B cell (primary cell): Measurements from ENCODE around the gene FUT7. TPM values are rescaled to one million over a fixed set of nuclear protein-coding genes. Genes with fewer than 3 reads are reported as not detected.

Experiments
- ATAC-seq: fragments of 200-7000 bp; cut with Tn5 transposase; one replicate; pipeline ENCODE4 v1.10.0; 2021; ENCODE audit warnings: low read depth, mild to moderate bottlenecking, moderate number of reproducible peaks, moderate library complexity
- CTCF ChIA-PET: fragments of 350-600 bp; sonication (Branson Sonifier 250); formaldehyde crosslinking; loops from one replicate; lab custom pipeline; 2021; ENCODE audit warnings: antibody characterized with exemption, inconsistent platforms; lab: Charles Lee
- POLR2A ChIA-PET: fragments of 350-600 bp; sonication (Branson Sonifier 250); formaldehyde crosslinking; loops from one replicate; lab custom pipeline; 2021; ENCODE audit warnings: antibody characterized with exemption; lab: Charles Lee
- DNase-seq: peaks from one replicate; pipeline ENCODE4 v3.0.0; 2013
- H2AFZ ChIP-seq: 2 replicates; pipeline ENCODE4 v1.6.1; 2012; ENCODE audit warnings: mild to moderate bottlenecking, low read depth, low read length; ENCODE audit not compliant: insufficient read depth, poor library complexity, severe bottlenecking
- H3K27ac ChIP-seq, 2 donors: 1 replicate in 1 of 2; 2 replicates in 1 of 2; pipeline ENCODE4 v1.5.1; 2012 to 2013; ENCODE audit warnings: low read length in 2 of 2, mild to moderate bottlenecking in 2 of 2, moderate library complexity in 1 of 2
- H3K27me3 ChIP-seq, 4 experiments: fragments of 200-600 bp in 1 of 4; sonication (generic) in 1 of 4; replicated peaks in 1 of 4; 1 replicate in 2 of 4; 2 replicates in 2 of 4; pipeline versions ENCODE4 v1.6.1 to v1.7.0; 2013 to 2016; ENCODE audit warnings: low read length in 3 of 4, mild to moderate bottlenecking in 2 of 4, mixed read lengths in 1 of 4, moderate library complexity in 1 of 4; ENCODE audit not compliant: insufficient read depth in 4 of 4, control insufficient read depth in 3 of 4; ENCODE audit errors: control extremely low read depth in 1 of 4
- H3K36me3 ChIP-seq, 2 experiments: replicated peaks in 1 of 2; 1 replicate in 1 of 2; 2 replicates in 1 of 2; pipeline versions ENCODE4 v1.6.1 to v1.7.1; 2013; ENCODE audit warnings: low read length in 1 of 2; ENCODE audit not compliant: insufficient read depth in 2 of 2, control insufficient read depth in 1 of 2; ENCODE audit errors: control extremely low read depth in 1 of 2, extremely low read depth in 1 of 2
- H3K4me1 ChIP-seq, 2 donors: fragments of 200-600 bp in 1 of 2; sonication (generic) in 1 of 2; 1 replicate in 1 of 2; 2 replicates in 1 of 2; pipeline versions ENCODE4 v1.5.1 to v1.6.1; 2013 to 2017; ENCODE audit warnings: low read length in 2 of 2; ENCODE audit not compliant: control insufficient read depth in 2 of 2, insufficient read depth in 2 of 2
- H3K4me2 ChIP-seq: replicated peaks from 2 replicates; pipeline ENCODE3; 2012; ENCODE audit warnings: mild to moderate bottlenecking, low read depth, low read length; ENCODE audit not compliant: poor library complexity, severe bottlenecking
- H3K4me3 ChIP-seq, 5 experiments: fragments of 200-600 bp in 1 of 5; sonication (generic) in 1 of 5; 1 replicate in 3 of 5; 2 replicates in 2 of 5; pipeline versions ENCODE4 v1.5.1 to v1.7.0; 2011 to 2016; ENCODE audit warnings: low read length in 4 of 5, mild to moderate bottlenecking in 4 of 5, low read depth in 2 of 5, control low read depth in 1 of 5, moderate library complexity in 1 of 5; ENCODE audit not compliant: insufficient read depth in 1 of 5; ENCODE audit errors: control extremely low read depth in 1 of 5, extremely low read depth in 1 of 5
- H3K79me2 ChIP-seq: fragments of 200-600 bp; sonication (generic); one replicate; pipeline ENCODE4 v1.6.0; 2016; ENCODE audit warnings: low read length; ENCODE audit not compliant: control insufficient read depth, insufficient read depth
- H3K9ac ChIP-seq: fragments of 200-600 bp; sonication (generic); 2 replicates; pipeline ENCODE4 v1.6.1; 2017; ENCODE audit warnings: mild to moderate bottlenecking, low read length, moderate library complexity
- H3K9me3 ChIP-seq, 3 donors: one replicate each; pipeline versions ENCODE4 v1.6.1 to v1.7.1; 2013; ENCODE audit warnings: low read length in 2 of 3; ENCODE audit not compliant: control insufficient read depth in 2 of 3, insufficient read depth in 1 of 3; ENCODE audit errors: control extremely low read depth in 1 of 3
- H4K20me1 ChIP-seq: 2 replicates; pipeline ENCODE4 v1.6.0; 2012; ENCODE audit warnings: mild to moderate bottlenecking, low read length; ENCODE audit not compliant: insufficient read depth, control insufficient read depth, poor library complexity, severe bottlenecking
- H3K27ac Mint-ChIP-seq: one replicate; pipeline ENCODE4 v1.8.0; 2021; ENCODE audit warnings: mixed read lengths
- H3K27me3 Mint-ChIP-seq: one replicate; pipeline ENCODE4 v1.8.0; 2021; ENCODE audit warnings: mixed read lengths
- H3K4me1 Mint-ChIP-seq: one replicate; pipeline ENCODE4 v1.8.0; 2021; ENCODE audit warnings: mixed read lengths
- H3K4me3 Mint-ChIP-seq: one replicate; pipeline ENCODE4 v1.8.0; 2021; ENCODE audit warnings: mixed read lengths
- H3K9me3 Mint-ChIP-seq: one replicate; pipeline ENCODE4 v1.8.0; 2022; ENCODE audit warnings: mixed read lengths; ENCODE audit not compliant: insufficient read depth
- EZH2 ChIP-seq: IDR thresholded peaks from 2 replicates; pipeline ENCODE4 v1.6.1; 2012; ENCODE audit warnings: borderline replicate concordance, low read depth, mild to moderate bottlenecking, moderate library complexity, low read length; ENCODE audit not compliant: insufficient read depth, poor library complexity, severe bottlenecking
- WGBS: methylation state at CpG from one replicate; pipeline ENCODE4 v1.1.5; 2013; ENCODE audit warnings: missing lambda C conversion rate; ENCODE audit not compliant: insufficient coverage; 5-methylcytosine and 5-hydroxymethylcytosine counted together
- intact Hi-C: fragments of 100-400 bp; cut with micrococcal nuclease; formaldehyde crosslinking; loops from one replicate; pipeline ENCODE4 v1.10.0; 2022
- polyA plus RNA-seq: library from polyadenylated mRNA; depleted of rRNA; stranded (reverse); fragments of >200 nt; gene quantifications from 2 replicates; pipeline ENCODE4 v1.2.3, GENCODE V29; 2012
- total RNA-seq, 2 donors: library from RNA; stranded (reverse); fragments of 120-200 nt in 1 of 2; gene quantifications; 1 replicate in 1 of 2; 2 replicates in 1 of 2; pipeline versions ENCODE4 v1.2.3 to v1.2.4, GENCODE V29; 2013 to 2022
- TF ChIP-seq, protein P1 (sequence below): fragments of 200-600 bp; IDR thresholded peaks from one replicate; pipeline ENCODE4 v1.8.0; 2022; ENCODE audit warnings: antibody characterized with exemption, mild to moderate bottlenecking

FUT7 gene
- total and polyA plus RNA-seq, 2 donors (not counting 1 experiment from before 2014, with no cell fraction given) = 7.3 to 8.2 TPM

- under 1% methylated on average over 58 of the region's 74 CpGs for WGBS
- no peaks in the 10 kb centered on the region for H3K79me2 ChIP-seq
- peaks cover 19 to 36% of the 10 kb centered on the region in 2 donors for H3K4me1 ChIP-seq
- ChIA-PET POLR2A (interaction anchor here (0.6 to 2.4 kb wide), 7 partner anchors 16 to 157 kb away, joined by 3 to 19 read pairs (median 4); partner anchors contain the start of genes FUT7, MAN1B1 and RNF224), CTCF (interaction anchor here (0.5 to 6.7 kb wide), 13 partner anchors 10 to 228 kb away, joined by 3 to 49 read pairs (median 4); partner anchors contain the start of genes ABCA2, AJM1, MAN1B1 and NPDC1)
- peaks cover 26% of the 10 kb centered on the region for H3K4me1 Mint-ChIP-seq
- no peak within 1 kb of the TSS for H3K27ac ChIP-seq
- peak within 1 kb of the TSS; percentile 79 for H3K4me2 ChIP-seq
- H3K9me3 ChIP-seq = peaks cover 0 to 7% (median 0%) of the 10 kb centered on the region in 3 donors
- no peak for TF ChIP-seq EZH2
- TF ChIP-seq, protein P1, sequence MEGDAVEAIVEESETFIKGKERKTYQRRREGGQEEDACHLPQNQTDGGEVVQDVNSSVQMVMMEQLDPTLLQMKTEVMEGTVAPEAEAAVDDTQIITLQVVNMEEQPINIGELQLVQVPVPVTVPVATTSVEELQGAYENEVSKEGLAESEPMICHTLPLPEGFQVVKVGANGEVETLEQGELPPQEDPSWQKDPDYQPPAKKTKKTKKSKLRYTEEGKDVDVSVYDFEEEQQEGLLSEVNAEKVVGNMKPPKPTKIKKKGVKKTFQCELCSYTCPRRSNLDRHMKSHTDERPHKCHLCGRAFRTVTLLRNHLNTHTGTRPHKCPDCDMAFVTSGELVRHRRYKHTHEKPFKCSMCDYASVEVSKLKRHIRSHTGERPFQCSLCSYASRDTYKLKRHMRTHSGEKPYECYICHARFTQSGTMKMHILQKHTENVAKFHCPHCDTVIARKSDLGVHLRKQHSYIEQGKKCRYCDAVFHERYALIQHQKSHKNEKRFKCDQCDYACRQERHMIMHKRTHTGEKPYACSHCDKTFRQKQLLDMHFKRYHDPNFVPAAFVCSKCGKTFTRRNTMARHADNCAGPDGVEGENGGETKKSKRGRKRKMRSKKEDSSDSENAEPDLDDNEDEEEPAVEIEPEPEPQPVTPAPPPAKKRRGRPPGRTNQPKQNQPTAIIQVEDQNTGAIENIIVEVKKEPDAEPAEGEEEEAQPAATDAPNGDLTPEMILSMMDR = no peak
- peaks cover 3% of the 10 kb centered on the region for H3K27me3 Mint-ChIP-seq
- H3K9ac ChIP-seq = peak within 1 kb of the TSS; percentile 54
- ATAC-seq (peak; percentile 85), DNase-seq (peak; percentile 93)
- H3K27ac Mint-ChIP-seq = peak within 1 kb of the TSS; percentile 81
- peak within 1 kb of the TSS; percentile 76 for H2AFZ ChIP-seq
- no peaks in the 10 kb centered on the region for H3K9me3 Mint-ChIP-seq
- H3K36me3 ChIP-seq = no peaks in the 10 kb centered on the region
- peak within 1 kb of the TSS; percentile 82 for H3K4me3 Mint-ChIP-seq
- peaks cover 8% of the 10 kb centered on the region for H4K20me1 ChIP-seq
- intact Hi-C loops = loop anchor here (1.0 to 5.0 kb wide), 3 partner anchors 16 to 130 kb away; partner anchors contain the start of genes FUT7, MAN1B1 and TPRN
- H3K27me3 ChIP-seq = peaks cover 0 to 15% (median 1%) of the 10 kb centered on the region in 4 experiments
- H3K4me3 ChIP-seq = peak within 1 kb of the TSS in 4 of 5 experiments; percentile 36 to 47 (median 44)
These were observed 38.5 kb upstream of the FUT7 start, which contains the start of gene SAPCD2 for GRCh38 chr9:137070201-137070905. TSS of gene SAPCD2 (minus strand) at chr9:137070557. CDS start at chr9:137070460, 97 bp downstream.
